GF-D8 (cell line): ENCODE measurements around the gene SESN1.
A peak's percentile ranks its signal among the peaks of the same experiment; 100 is the strongest.
"Not testable (repeated sequence)": the region's sequence is repeated elsewhere in the genome, so short reads cannot be mapped to it uniquely, and the experiment has no call there.

Source experiments
- DNase-seq: peaks from one replicate; lab custom pipeline; 2025; lab: John Stamatoyannopoulos, UW

The SESN1 gene

DNA sequence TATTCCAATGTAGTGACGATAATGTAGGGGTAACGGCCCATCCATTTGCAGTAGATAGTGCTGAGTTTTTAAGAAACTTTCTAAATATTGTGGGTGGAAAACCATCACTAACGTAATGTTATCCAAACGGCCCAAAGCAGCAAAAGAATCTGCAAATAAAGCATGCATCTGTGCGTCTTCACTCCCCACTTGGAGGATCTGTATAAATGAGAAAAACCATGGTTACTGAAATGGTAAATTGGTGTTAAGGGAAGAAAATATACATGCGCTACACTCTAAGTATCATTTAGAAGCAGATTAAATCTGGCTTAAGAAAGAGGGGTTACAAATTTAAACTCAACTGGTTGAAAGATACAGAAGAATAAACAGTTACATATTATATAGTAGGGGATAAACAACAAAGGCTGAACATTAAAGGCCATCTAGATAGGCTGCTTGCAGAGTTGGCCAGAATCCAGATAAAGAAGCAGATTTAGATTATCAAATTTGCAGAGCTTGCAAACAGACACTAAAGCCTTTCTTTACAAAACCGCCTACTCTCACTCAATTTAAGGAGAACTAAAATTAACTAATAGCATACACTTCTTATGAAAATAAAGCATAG lies 93.3 kb downstream of the SESN1 start:
- no peak for DNase-seq

DNA sequence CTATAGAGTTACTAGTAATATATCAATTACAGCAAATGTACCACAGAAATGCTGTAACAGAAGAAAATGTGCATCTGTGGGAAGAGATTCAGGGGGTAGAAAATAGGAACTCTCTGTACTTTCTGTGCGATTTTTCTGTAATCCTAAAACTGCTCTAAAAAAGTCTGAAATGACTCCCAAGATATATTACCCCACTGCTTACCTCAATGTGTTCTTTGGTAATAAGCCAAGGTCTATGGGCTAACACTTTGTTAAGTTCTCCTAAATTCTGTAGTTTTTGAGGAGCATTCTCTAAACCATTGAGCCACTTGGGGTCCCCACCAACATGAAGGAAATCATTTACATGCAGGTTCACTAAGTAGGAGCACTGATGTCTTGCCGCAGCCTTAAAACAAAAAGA lies 94.4 kb downstream of the SESN1 start:
- DNase-seq: no peak

GRCh38 chr6:108999428-108999827 lies 95.2 kb downstream of the SESN1 start:
- DNase-seq: no peak

DNA sequence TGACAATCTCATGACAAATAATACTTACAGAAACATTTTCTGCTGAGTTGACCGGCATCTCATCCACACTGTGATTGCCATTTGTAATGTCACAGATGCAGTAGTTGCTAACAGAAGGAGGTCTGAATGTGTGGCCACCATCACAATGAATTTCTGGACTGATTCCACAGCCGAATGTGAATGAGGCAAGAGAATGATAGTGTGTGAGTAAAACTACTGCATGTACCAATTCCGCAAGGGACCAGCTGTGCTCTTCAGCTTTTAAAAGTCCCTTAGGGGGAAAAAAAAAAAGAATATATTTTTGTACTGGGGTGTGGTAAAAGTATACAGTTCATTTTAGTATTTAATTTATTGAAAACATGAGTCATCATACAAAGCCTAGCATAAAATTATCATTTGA lies 96.2 kb downstream of the SESN1 start:
- no peak for DNase-seq

DNA sequence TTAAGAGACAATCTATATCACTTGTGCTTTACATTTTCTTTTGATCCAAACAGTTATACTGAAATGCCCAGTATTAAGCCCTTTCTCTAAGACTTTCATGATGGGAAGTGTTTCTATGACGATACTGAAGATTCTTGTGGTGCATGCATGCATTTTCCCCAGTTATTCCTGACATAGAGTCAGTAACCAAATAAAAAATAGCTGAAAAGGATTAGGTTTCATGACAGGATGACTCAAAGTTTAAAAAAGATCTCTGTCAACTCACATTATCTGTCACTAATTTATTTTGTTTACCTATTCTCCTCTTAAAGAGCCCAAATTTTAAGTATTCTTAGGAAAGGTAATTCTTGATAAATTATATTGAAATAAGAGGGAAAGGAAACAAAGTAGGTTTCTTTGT lies 98.4 kb downstream of the SESN1 start:
- DNase-seq: no peak

DNA sequence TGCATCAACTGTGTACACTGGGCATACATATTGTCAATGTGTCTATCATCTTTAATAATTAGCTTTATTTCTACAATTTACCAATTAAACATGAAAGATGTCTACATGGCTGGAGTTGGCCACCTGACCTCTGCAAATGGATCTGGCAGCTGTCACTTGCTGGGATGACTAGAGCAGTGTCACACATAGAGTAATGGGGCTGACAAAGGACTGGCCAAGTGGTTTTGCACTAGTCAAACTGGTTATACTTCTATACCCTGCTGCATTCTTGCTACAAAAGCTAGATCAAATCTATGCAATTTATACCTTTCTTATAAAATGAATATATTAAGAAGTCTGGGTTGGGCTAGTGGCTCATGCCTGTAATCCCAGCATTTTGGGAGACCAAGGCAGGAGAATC lies 99.3 kb downstream of the SESN1 start:
- no peak for DNase-seq

- DNase-seq: no peak
Observed at GRCh38 chr6:108993876-108994275, 100.8 kb downstream of the SESN1 start.

DNA sequence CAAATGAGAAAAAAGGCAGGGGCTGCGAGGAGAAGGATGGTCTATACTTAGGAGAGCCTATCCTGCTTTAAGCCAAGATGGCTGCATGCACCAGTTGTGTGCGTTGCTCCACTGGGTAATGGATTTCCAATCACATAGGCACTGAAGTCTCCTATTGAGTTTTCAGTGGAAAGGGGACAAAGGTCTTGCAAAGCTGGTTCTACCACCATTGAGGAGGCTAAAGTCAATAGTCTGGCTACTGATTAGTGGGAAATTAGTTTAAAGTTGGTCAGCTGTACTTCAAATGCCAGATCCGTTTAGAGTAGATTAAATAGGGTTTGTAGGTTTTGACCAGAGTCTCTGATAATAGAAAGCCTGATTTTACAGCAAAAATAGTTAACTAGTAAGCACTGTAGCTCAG lies 104.9 kb downstream of the SESN1 start:
- no peak for DNase-seq

DNA sequence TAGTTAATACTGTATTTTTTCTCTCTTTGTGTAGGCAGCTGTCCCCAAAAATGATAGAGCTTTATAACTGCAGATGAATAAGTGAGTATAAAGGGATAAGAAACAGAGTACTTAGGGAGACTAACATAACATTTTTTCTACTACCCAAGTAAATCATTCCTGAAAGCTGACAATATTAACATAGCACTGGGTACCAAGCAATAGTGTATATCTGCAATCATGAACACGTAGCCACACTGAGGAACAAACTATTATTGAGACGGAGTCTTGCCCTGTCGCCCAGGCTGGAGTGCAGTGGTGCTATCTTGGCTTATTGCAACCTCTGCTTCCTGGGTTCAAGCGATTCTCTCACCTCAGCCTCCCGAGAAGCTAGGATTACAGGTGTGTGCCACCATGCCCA lies 105.9 kb downstream of the SESN1 start:
- no peak for DNase-seq

DNA sequence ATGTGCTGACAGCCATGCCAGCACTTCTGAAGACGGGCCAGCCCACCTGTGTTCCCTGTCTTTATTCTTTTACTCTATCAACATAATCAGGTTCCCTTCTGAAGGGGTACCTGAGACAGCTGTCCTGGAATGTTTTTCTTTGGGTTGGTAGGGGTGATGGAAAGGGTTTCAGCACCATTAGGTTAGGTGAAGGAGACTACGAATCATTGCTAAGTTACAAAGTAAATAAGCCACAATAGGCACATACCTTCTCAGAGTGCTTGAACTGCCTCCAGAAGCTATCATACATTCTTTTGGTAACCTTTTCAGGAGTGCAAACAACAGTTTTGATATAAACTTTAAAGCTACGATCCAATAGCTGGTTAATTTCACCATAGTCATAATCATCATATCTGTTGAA lies 106.3 kb downstream of the SESN1 start:
- no peak for DNase-seq

- DNase-seq: no peak
Observed at GRCh38 chr6:108987156-108987555, 107.5 kb downstream of the SESN1 start.

DNA sequence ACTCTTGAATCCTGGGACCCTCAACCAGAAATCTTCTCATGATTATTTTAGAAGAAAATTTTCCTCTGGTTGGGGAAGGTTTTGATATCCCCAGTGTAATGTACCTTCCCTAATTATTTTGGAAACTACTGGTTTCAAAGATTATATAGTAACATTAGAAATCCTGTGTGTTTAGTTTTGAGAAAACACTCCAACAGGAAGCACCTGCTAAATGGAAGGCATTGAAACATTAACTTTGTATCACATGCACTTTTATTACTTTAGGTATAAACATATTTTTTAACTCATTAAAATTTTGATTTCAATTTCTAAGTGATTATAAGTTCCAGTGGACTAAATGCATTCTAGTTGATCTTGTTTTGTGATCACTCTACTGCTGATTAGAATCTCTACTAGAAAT lies 109.3 kb downstream of the SESN1 start:
- DNase-seq: no peak

DNA sequence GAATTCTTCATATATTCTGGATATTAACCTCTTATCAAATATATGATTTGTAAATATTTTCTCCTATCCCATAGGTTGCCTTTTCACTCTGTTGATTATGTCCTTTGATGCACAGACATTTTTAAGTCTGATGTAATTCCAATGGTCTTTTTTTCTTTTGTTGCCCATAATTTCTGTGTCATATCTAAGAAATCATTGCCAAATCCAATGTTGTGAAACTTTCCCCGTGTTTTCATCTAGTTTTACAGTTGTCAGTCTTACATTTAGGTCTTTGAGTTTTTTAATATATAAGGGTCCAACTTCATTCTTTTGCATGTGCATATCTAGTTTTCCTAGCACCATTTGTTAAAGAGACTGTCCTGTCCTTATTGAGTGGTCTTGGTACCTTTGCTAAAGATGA lies 111.5 kb downstream of the SESN1 start:
- no peak for DNase-seq

GRCh38 chr6:108982154-108983113 lies 112.2 kb downstream of the SESN1 start:
- DNase-seq: no peak

GRCh38 chr6:108978638-108979037 lies 116.0 kb downstream of the SESN1 start:
- not testable (repeated sequence) for DNase-seq

DNA sequence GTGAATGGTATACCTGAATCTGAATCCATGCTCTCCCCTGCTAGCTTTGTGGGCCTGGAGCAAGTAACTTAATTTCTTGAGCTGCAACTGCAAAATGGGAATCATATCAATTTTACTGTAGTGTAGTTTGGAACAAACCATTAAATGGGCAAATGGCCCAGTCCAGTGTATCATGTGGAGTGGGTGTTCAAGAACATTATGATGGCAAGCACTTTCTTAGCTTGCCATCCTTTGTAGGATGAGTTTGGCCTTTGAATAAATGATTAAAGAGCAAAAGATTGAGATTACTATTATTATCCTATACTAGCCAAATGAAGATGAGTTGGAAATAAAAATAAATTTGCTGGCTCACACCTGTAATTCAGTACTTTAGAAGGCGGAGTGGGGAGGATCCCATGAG lies 120.4 kb downstream of the SESN1 start:
- DNase-seq: no peak

- DNase-seq: no peak
Observed at GRCh38 chr6:108969776-108970175, 124.9 kb downstream of the SESN1 start.

DNA sequence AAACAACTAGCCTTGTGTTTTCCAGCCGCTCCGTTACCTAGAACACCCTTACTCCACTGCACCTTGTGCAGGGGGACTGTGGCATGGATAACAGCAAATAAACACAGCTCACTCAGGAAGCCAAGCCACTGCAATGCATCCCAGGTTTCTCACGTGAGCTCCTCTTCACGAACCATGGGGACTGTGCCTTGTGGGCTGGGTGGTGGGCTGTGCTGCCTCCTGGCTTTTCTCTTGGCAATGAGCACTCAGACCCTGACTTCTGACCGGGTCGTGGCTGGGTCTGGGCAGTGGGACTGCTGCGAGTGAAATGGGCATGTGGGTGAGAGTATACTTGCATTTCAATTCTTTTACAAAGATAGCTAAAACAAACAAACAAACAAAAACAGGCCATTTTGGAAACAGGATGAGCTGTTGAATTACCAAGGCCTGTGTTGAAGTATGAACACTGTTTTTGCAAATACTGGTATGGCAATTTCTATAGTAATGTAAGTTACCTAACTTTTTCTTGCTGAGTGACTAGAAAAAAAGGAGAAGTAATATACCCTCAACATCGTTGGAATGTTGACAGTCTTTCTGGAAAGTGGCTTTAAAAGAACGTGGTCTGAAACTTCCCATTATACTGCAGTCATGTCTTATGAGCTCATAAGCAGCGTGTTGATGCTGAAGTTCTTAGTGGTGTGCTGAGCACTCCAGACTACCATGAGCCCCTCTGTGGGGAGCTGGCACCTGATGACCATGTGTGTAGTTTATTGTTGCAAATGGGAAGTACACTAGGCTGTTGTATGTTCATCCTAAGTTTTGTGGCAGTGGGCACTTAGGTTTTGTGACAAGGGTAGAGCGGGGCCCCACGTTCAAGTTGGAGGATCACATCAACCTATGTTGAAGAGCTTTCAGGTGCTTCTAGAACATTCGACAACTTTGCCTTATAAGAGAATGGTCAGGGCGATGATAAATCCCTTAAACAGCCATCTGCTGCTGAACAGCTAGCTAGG lies 126.0 kb downstream of the SESN1 start:
- peak; percentile 70 for DNase-seq

GRCh38 chr6:108966855-108967755 lies 127.5 kb downstream of the SESN1 start:
- DNase-seq: peak; percentile 85

DNA sequence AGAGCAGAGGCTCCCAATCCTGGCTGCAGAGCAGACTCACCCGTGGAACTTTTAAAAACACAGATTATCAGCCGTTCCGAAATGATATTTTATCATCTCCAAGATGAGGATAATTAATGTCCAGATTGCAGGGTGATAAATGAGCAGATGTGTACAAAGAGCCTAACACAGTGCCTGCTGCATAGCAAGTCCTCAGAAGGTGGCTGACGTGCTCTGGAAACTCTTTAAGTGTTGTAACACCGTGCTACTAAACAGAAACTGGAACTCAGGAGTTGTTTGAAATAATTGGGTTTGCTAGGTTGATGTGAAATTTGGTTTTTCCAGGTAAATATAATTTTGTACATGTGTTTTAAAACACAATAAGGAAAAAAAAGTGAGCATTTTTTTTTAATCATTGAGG lies 128.4 kb downstream of the SESN1 start:
- DNase-seq: peak; percentile 21

DNA sequence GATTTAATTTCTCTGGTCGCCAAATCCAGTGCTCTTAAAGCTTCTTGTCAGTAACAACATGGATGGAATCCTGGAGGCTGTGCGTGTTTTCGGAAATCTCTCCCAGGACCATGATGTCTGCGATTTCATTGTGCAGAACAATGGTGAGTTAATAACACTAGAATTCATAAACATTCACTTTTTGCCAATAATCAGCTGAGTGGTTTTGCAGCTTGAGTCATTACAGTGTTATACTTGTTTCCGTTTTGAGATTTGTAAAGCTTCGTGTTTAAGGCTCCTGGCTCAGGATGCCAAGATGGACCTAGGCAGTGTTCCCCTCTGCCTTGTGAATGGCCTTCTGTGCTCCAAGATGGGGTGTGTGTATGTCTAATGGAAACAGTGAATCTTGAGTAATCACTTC lies 132.7 kb downstream of the SESN1 start:
- no peak for DNase-seq
